Transverse colon (tissue), 4 donors: ENCODE results near the gene CHRND. TPM values are rescaled to one million over a fixed set of nuclear protein-coding genes. Genes with fewer than 3 reads are reported as not detected.

ENCODE experiments used
- DNase-seq: peaks from one replicate; pipeline ENCODE4 v3.0.0-alpha.2; 2019
- H3K27ac ChIP-seq, 4 donors: fragments of 200-600 bp; sonication (generic); 2 replicates each; pipeline ENCODE4 v1.5.1; 2016 to 2018; ENCODE audit warnings: inconsistent platforms in 4 of 4
- H3K27me3 ChIP-seq: fragments of 200-600 bp; sonication (generic); 2 replicates; pipeline ENCODE4 v1.5.1; 2017; ENCODE audit warnings: inconsistent platforms
- H3K36me3 ChIP-seq, 4 donors: fragments of 200-600 bp; sonication (generic); 2 replicates each; pipeline ENCODE4 v1.5.1; 2017 to 2019; ENCODE audit warnings: inconsistent platforms in 4 of 4
- H3K4me1 ChIP-seq, 4 donors: fragments of 200-600 bp; sonication (generic); 2 replicates each; pipeline ENCODE4 v1.5.1; 2017 to 2020; ENCODE audit warnings: inconsistent platforms in 4 of 4
- H3K4me3 ChIP-seq, 4 donors: fragments of 200-600 bp; sonication (generic); 1 replicate in 1 of 4; 2 replicates in 3 of 4; pipeline versions ENCODE4 v1.5.1 to v1.6.1; 2017 to 2019; ENCODE audit warnings: inconsistent platforms in 4 of 4
- H3K9me3 ChIP-seq, 2 donors: fragments of 200-600 bp; sonication (generic); 2 replicates each; pipeline ENCODE4 v1.5.1; 2017 to 2019; ENCODE audit warnings: inconsistent platforms in 2 of 2
- EP300 ChIP-seq: sonication (generic); formaldehyde crosslinking; IDR thresholded peaks from one replicate; pipeline ENCODE4 v1.6.1; 2017; ENCODE audit warnings: antibody characterized with exemption, low read depth
- POLR2A ChIP-seq: fragments of 450-650 bp; IDR thresholded peaks from one replicate; pipeline ENCODE4 v1.6.1; 2016; ENCODE audit warnings: antibody characterized with exemption, mild to moderate bottlenecking, moderate library complexity
- POLR2AphosphoS5 ChIP-seq, 3 donors: sonication (generic); formaldehyde crosslinking; IDR thresholded peaks; one replicate each; pipeline ENCODE4 v1.6.1; 2016; ENCODE audit warnings: antibody characterized with exemption in 3 of 3
- WGBS, 2 donors: methylation state at CpG; one replicate each; pipeline ENCODE4 v1.1.5; 2018; ENCODE audit warnings: low coverage in 1 of 2; 5-methylcytosine and 5-hydroxymethylcytosine counted together
- in situ Hi-C, 4 donors: fragments of 200-750 bp; cut with MboI; loops; one replicate each; pipeline versions ENCODE4 v1.15.0 to v1.15.1; 2017; ENCODE audit warnings: low sequenced_read_pairs in 3 of 4, low pct_ligation_motif_present in 1 of 4, low pct_unique_long_range_greater_than_20kb in 1 of 4
- intact Hi-C: fragments of 100-400 bp; cut with DNase I; formaldehyde crosslinking; loops from one replicate; pipeline ENCODE4 v1.15.1; 2023; ENCODE audit warnings: low total_unique reads
- total RNA-seq, 4 donors: library from RNA; depleted of rRNA; stranded (reverse); fragments of >200 nt; gene quantifications; one replicate each; pipeline ENCODE4 v1.1.0, GENCODE V29; 2016
- TF ChIP-seq, protein P1 (sequence below), 5 experiments: fragments of 200-600 bp in 3 of 5; fragments of 450-650 bp in 2 of 5; sonication (generic) in 3 of 5; IDR thresholded peaks; 1 replicate in 2 of 5; 2 replicates in 3 of 5; pipeline ENCODE4 v1.5.1; 2016 to 2017; ENCODE audit warnings: antibody characterized with exemption in 5 of 5, inconsistent platforms in 3 of 5, mild to moderate bottlenecking in 2 of 5, moderate library complexity in 1 of 5

Gene CHRND
- total RNA-seq, 4 donors from 2014 or later: not detected

DNA sequence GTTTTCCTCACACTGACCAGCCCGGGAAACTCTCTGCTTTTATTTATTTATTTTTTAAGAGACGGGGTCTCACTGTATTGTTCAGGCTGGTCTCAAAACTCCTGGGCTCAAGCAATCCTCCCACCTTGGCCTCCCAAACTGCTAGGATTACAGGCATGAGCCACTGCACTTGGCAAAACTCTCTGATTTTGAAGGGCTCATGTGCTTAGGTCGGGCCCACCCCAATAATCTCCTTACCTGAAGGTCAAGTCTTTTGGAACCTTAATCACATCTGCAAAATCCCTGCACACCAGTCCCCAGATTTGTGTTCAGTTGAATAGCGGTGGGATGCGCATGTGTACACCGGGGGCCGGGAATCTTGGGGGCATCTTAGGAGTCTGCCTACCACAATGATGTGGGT lies 30.7 kb upstream of the CHRND start:
- TF ChIP-seq POLR2A: no peak
- TF ChIP-seq, protein P1, sequence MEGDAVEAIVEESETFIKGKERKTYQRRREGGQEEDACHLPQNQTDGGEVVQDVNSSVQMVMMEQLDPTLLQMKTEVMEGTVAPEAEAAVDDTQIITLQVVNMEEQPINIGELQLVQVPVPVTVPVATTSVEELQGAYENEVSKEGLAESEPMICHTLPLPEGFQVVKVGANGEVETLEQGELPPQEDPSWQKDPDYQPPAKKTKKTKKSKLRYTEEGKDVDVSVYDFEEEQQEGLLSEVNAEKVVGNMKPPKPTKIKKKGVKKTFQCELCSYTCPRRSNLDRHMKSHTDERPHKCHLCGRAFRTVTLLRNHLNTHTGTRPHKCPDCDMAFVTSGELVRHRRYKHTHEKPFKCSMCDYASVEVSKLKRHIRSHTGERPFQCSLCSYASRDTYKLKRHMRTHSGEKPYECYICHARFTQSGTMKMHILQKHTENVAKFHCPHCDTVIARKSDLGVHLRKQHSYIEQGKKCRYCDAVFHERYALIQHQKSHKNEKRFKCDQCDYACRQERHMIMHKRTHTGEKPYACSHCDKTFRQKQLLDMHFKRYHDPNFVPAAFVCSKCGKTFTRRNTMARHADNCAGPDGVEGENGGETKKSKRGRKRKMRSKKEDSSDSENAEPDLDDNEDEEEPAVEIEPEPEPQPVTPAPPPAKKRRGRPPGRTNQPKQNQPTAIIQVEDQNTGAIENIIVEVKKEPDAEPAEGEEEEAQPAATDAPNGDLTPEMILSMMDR (IDR thresholded peaks at IDR 0.05): no peak
- no peak for TF ChIP-seq EP300
- no peak for TF ChIP-seq POLR2AphosphoS5 (IDR thresholded peaks at IDR 0.05)
- no peak for DNase-seq
- intact Hi-C loops (no loop called here), in situ Hi-C loops (no loop called here)
- Histone ChIP-seq H3K4me1 (no peaks in the 10 kb centered on the region), H3K27me3 (peaks cover 6% of the 10 kb centered on the region), H3K36me3 (no peaks in the 10 kb centered on the region), H3K4me3 (no peak overlapping the region), H3K27ac (no peak overlapping the region), H3K9me3 (no peaks in the 10 kb centered on the region)
- 75 to 86% methylated on average over 2 to 7 of the region's 7 CpGs for WGBS, 2 donors

DNA sequence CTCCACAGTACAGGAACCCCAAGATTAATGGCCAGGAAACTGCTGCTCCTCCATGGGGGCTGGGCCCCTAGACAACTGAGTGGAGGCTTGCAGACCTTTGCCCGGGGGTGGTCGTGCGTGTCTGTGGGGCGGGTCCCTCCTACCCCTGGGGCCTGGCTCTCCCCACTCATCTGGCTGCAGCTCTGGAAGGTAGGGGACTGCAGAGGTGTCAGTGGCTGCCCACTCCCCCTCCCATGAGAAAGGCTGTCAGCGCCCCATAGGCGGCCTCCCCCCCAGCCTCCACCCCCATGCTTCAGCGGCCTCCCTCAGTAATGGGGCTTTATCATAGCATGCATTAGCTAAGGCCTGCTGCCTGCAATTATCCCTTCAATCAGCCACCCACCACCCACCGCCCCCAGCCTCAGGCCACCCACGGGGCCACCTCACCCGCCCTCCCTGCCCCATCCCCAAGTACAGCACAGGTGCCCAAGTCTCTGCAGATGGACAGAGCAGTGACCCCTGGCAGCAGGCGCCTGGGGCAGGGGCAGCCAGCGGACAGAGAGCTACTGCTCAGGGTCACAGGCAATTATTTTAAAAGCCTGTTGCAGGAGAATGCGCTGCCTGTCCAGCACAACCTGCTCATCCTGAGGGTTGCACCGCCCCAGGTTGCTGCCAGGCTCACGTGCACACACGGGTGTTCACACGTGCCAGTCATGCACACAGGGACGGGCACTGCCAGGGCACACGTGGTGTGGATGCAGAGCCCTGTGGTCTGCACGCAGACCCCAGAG lies 29.3 kb upstream of the CHRND start:
- Histone ChIP-seq H3K27ac (no peak overlapping the region), H3K36me3 (no peaks in the 10 kb centered on the region), H3K27me3 (peaks cover 5% of the 10 kb centered on the region), H3K4me3 (no peak overlapping the region), H3K9me3 (no peaks in the 10 kb centered on the region), H3K4me1 (no peaks in the 10 kb centered on the region)
- in situ Hi-C loops: no loop called here
- DNase-seq: no peak
- intact Hi-C loops: no loop called here
- WGBS, 2 donors: 76% methylated on average over 18 of the region's 20 CpGs; no CpG with 5 or more reads in 1 of the 2 donors
- no peak for TF ChIP-seq EP300
- no peak for TF ChIP-seq POLR2AphosphoS5 (IDR thresholded peaks at IDR 0.05)
- TF ChIP-seq, protein P1 (IDR thresholded peaks at IDR 0.05): no peak
- TF ChIP-seq POLR2A: no peak

DNA sequence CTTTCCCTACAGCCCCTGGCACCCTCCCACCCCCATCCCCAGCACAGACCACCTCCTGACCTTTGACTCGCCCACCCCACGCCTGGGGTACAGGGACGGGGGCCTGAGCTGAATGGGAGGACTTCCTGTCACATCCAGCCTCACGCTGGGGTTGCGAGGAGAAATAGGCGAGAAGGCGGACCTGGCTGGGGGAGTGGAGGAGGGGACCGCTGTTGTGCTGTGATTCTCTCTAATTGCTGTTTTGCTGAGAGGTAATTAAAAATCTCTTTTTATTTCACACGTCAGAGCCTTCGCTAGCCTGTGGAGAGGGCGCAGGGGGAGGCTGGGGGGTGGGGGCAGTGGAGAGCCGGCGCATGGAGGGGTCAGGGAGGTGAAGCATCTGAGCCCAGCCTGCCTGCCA lies 28.6 kb upstream of the CHRND start:
- peaks cover 0 to 2% (median under 1%) of the 10 kb centered on the region in 4 donors for H3K4me1 ChIP-seq
- H3K27ac ChIP-seq: no peak overlapping the region
- H3K27me3 ChIP-seq: peaks cover 12% of the 10 kb centered on the region
- H3K9me3 ChIP-seq: no peaks in the 10 kb centered on the region
- DNase-seq: no peak
- WGBS, 2 donors: 79% methylated on average over 13 of the region's 13 CpGs; no CpG with 5 or more reads in 1 of the 2 donors
- H3K36me3 ChIP-seq: no peaks in the 10 kb centered on the region
- intact Hi-C loops (no loop called here), in situ Hi-C loops (no loop called here)
- TF ChIP-seq EP300 (no peak), POLR2A (no peak), POLR2AphosphoS5 (IDR thresholded peaks at IDR 0.05) (no peak)
- TF ChIP-seq, protein P1 (IDR thresholded peaks at IDR 0.05): no peak
- H3K4me3 ChIP-seq: no peak overlapping the region

DNA sequence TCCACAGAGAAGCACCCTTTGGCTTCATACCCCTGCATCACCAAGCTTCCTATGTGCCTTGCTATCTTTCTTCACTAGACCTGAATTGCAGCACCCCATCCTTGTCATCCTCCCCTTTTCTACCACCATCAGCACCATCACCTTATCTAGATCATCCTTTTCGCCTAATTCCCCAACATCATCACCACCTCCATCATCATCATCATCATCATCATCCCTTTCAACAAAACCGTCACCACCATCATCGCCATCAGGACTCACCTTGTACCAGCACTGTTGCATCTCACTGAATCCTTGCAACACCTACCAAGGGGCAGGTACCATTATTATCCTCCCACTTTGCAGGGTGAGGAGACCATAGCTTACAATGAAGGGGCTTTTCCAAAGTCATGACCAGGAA lies 27.5 kb upstream of the CHRND start:
- 92% methylated on average over 3 of the region's 3 CpGs for WGBS, 2 donors
- no peak for DNase-seq
- Histone ChIP-seq H3K27me3 (peaks cover 23% of the 10 kb centered on the region), H3K4me3 (no peak overlapping the region), H3K9me3 (no peaks in the 10 kb centered on the region), H3K4me1 (peaks cover 0 to 13% (median 8%) of the 10 kb centered on the region in 4 donors), H3K36me3 (no peaks in the 10 kb centered on the region), H3K27ac (no peak overlapping the region)
- in situ Hi-C loops (no loop called here), intact Hi-C loops (no loop called here)
- no peak for TF ChIP-seq POLR2A
- no peak for TF ChIP-seq POLR2AphosphoS5 (IDR thresholded peaks at IDR 0.05)
- TF ChIP-seq, protein P1 (IDR thresholded peaks at IDR 0.05): no peak
- no peak for TF ChIP-seq EP300
